Activated CD4-positive, alpha-beta T cell treated with anti-CD3 and anti-CD28 coated beads for 36 hours (primary cell): ENCODE results near the gene KDM4C. TPM values are rescaled to one million over a fixed set of nuclear protein-coding genes. Genes with fewer than 3 reads are reported as not detected.

ENCODE experiments used
- ATAC-seq: fragments of 200-7000 bp; cut with Tn5 transposase; one replicate; pipeline ENCODE4 v1.10.0; 2021; ENCODE audit warnings: mild to moderate bottlenecking, moderate library complexity
- CTCF ChIA-PET: fragments of 350-600 bp; sonication (Branson Sonifier 250); formaldehyde crosslinking; loops from one replicate; lab custom pipeline; 2021; ENCODE audit warnings: antibody characterized with exemption; lab: Charles Lee
- POLR2A ChIA-PET: fragments of 350-600 bp; sonication (Branson Sonifier 250); formaldehyde crosslinking; loops from one replicate; lab custom pipeline; 2021; ENCODE audit warnings: antibody characterized with exemption, inconsistent platforms; lab: Charles Lee
- DNase-seq: peaks from one replicate; pipeline ENCODE4 v3.0.0-alpha.2; 2020
- H3K27ac Mint-ChIP-seq: one replicate; pipeline ENCODE4 v1.8.0; 2021; ENCODE audit warnings: mixed read lengths
- H3K27me3 Mint-ChIP-seq: one replicate; pipeline ENCODE4 v1.8.0; 2021; ENCODE audit warnings: mixed read lengths
- H3K36me3 Mint-ChIP-seq: one replicate; pipeline ENCODE4 v1.8.0; 2021; ENCODE audit warnings: low read depth, mixed read lengths
- H3K4me1 Mint-ChIP-seq: one replicate; pipeline ENCODE4 v1.8.0; 2021; ENCODE audit warnings: mixed read lengths
- H3K4me3 Mint-ChIP-seq: one replicate; pipeline ENCODE4 v1.8.0; 2021; ENCODE audit warnings: mild to moderate bottlenecking, moderate library complexity, mixed read lengths
- H3K9me3 Mint-ChIP-seq: one replicate; pipeline ENCODE4 v1.8.0; 2021; ENCODE audit warnings: low read depth, mixed read lengths
- intact Hi-C, 2 experiments: fragments of 100-400 bp; cut with DNase I in 1 of 2; cut with micrococcal nuclease in 1 of 2; formaldehyde crosslinking; loops; one replicate each; pipeline versions ENCODE4 v1.14.2 to v1.15.1; 2022 to 2024; cut with DNase I, micrococcal nuclease
- total RNA-seq, 2 experiments: library from RNA; stranded (reverse); gene quantifications; one replicate each; pipeline ENCODE4 v1.2.3, GENCODE V29; 2021

Gene KDM4C
- total RNA-seq, 2 experiments from 2014 or later = 31.7 to 33.1 TPM

DNA sequence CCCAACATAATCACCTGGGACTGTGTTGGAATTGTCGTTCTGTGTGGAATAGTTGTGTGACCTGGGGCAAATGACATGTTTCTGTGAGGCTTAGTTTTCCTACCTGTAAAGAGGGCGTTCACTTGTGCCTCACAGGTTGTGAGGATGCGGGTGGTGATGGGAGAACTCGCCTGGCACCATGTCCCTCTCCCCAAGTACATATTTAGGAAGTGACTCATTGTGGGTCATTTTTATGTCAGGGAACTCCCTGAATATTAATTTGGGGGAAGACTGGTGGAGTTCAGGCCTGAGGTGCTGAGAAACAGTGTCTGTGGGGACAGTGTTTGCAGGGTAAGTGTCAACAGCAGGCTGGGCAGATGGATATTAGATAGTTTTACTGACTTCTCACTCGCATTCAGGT is 144.7 kb downstream of the KDM4C start:
- no peak for DNase-seq
- no peak overlapping the region for H3K4me3 Mint-ChIP-seq
- H3K4me1 Mint-ChIP-seq = peaks cover 35% of the 10 kb centered on the region
- H3K9me3 Mint-ChIP-seq = no peaks in the 10 kb centered on the region
- peak; percentile 36 for ATAC-seq
- intact Hi-C loops = loop anchor here in 1 of 2 experiments (10.0 kb wide), 1 partner anchor 632 kb away; no protein-coding TSS in a partner anchor
- H3K36me3 Mint-ChIP-seq = peaks cover 20% of the 10 kb centered on the region
- ChIA-PET CTCF (no interaction called here), POLR2A (no interaction called here)
- H3K27me3 Mint-ChIP-seq = no peaks in the 10 kb centered on the region
- no peak overlapping the region for H3K27ac Mint-ChIP-seq

DNA sequence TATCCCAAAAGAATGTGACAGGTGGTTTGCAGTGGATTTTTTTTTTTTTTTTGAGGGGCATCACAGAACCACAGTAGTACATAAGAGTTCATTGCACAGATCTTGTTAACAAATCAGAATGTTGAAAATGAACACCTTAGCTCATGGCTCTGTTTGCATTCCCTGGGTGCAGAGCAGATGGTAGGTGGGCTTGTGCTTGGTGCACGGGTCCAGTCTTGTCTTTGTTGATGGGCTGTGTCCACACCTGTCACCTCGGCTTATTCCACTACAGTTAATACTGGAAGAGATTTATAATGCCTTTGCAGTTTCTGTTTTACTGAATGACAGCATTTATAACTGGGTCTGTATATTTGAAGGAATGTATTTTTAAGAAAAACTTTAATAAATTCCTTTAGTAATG is 146.6 kb downstream of the KDM4C start:
- CTCF ChIA-PET = interaction anchor here (1.4 kb wide), 1 partner anchor 23 kb away, joined by 3 read pairs; no protein-coding TSS in a partner anchor
- Mint-ChIP-seq H3K27ac (no peak overlapping the region), H3K4me3 (no peak overlapping the region), H3K9me3 (no peaks in the 10 kb centered on the region), H3K4me1 (peaks cover 24% of the 10 kb centered on the region), H3K27me3 (no peaks in the 10 kb centered on the region), H3K36me3 (peaks cover 18% of the 10 kb centered on the region)
- ATAC-seq = no peak
- intact Hi-C loops = loop anchor here in 1 of 2 experiments (10.0 kb wide), 1 partner anchor 630 kb away; no protein-coding TSS in a partner anchor
- POLR2A ChIA-PET = no interaction called here
- DNase-seq = no peak

DNA sequence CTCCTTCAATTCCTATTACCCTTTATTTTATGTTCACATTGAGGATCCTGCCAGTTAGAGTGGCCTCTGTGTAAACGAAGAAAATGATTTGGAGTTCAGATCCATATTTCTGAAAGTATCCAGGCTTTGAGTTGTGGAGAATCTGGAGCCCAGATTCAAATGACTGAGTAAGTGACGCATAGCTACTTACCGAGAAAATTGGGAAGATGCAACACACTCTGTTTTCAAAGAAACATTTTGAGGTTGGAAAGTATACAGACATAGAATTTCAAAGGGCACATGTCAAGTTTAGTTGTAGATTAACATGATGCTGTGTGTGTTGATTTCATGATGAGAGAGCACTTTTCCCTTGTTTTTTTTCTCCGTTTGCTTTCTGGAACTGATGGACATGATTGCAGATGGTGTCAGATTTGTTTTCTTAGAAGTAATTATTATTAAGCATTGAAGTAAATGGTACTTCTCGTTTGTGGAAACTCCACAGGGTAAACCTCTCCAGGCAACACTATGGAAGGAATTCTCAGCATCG is 148.1 kb downstream of the KDM4C start:
- Mint-ChIP-seq H3K36me3 (peaks cover 15% of the 10 kb centered on the region), H3K9me3 (no peaks in the 10 kb centered on the region), H3K27me3 (no peaks in the 10 kb centered on the region), H3K27ac (no peak overlapping the region), H3K4me1 (peaks cover 15% of the 10 kb centered on the region), H3K4me3 (no peak overlapping the region)
- POLR2A ChIA-PET = no interaction called here
- ATAC-seq (no peak), DNase-seq (no peak)
- intact Hi-C loops = loop anchor here in 1 of 2 experiments (10.0 kb wide), 1 partner anchor 629 kb away; no protein-coding TSS in a partner anchor
- CTCF ChIA-PET = no interaction called here

DNA sequence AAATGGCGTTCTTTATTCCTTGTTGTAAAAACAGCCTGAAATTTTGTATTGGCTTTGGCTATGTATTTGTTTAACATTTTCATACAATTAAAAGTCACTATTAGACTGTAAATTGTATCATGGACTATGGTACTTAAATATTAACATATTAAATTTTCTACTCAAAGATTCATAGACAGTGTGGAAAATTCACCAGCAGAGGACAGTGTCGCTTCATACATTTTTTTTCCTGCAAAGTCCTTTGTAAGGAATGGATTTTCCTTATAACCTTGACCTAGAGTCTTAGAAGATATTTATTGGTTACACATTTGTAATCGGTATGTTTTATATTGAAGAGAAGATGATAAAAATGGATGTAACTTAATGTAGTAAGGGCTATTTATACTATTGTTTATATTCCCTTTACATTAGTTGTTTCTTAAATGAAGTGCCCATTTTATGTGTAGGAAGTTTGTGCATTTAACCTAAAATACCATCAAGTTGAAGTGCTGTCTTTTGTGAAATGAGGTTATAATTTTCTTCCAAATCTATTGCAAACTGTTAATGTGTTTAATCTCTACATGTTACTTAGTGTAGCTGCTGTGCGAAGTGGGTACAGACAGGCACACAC is 150.1 kb downstream of the KDM4C start:
- intact Hi-C loops = loop anchor here in 1 of 2 experiments (10.0 kb wide), 1 partner anchor 627 kb away; no protein-coding TSS in a partner anchor
- H3K27ac Mint-ChIP-seq = no peak overlapping the region

DNA sequence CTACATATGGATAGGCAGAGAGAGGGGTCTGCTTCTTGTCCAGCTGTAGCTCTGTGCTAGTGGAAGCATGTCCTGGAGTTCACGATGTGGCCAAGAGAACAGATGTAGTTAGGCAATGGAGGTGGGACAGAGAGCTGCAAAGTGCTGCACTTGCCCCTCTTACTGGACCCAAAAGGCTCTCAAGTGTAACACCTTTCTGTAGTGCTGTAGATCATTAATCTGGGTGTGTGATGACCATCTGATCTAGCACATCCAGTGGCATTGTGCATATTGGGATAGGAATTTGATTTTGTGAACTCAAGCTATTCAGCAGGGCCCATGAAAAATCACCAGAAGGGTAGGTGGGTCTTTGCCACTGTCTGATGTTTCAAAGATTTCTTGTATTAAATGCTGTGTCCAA is 151.4 kb downstream of the KDM4C start:
- no peaks in the 10 kb centered on the region for H3K9me3 Mint-ChIP-seq
- no peak overlapping the region for H3K4me3 Mint-ChIP-seq
- ChIA-PET CTCF (interaction anchor here (0.5 to 1.2 kb wide), 3 partner anchors 18 to 82 kb away, joined by 3 to 5 read pairs (median 3); no protein-coding TSS in a partner anchor), POLR2A (no interaction called here)
- no peaks in the 10 kb centered on the region for H3K27me3 Mint-ChIP-seq
- peaks cover 4% of the 10 kb centered on the region for H3K4me1 Mint-ChIP-seq
- no peak for DNase-seq
- intact Hi-C loops = loop anchor here in 1 of 2 experiments (10.0 kb wide), 1 partner anchor 626 kb away; no protein-coding TSS in a partner anchor
- ATAC-seq = no peak
- H3K27ac Mint-ChIP-seq = no peak overlapping the region
- H3K36me3 Mint-ChIP-seq = peaks cover 5% of the 10 kb centered on the region

More for the DNA sequence above, 150.1 kb downstream of the KDM4C start:
- Mint-ChIP-seq H3K4me3 (no peak overlapping the region), H3K9me3 (no peaks in the 10 kb centered on the region), H3K36me3 (peaks cover 3% of the 10 kb centered on the region), H3K27me3 (no peaks in the 10 kb centered on the region), H3K4me1 (peaks cover 4% of the 10 kb centered on the region)
- DNase-seq (no peak), ATAC-seq (no peak)
- ChIA-PET POLR2A (no interaction called here), CTCF (interaction anchor here (0.7 kb wide), 1 partner anchor 126 kb away, joined by 3 read pairs; no protein-coding TSS in a partner anchor)

DNA sequence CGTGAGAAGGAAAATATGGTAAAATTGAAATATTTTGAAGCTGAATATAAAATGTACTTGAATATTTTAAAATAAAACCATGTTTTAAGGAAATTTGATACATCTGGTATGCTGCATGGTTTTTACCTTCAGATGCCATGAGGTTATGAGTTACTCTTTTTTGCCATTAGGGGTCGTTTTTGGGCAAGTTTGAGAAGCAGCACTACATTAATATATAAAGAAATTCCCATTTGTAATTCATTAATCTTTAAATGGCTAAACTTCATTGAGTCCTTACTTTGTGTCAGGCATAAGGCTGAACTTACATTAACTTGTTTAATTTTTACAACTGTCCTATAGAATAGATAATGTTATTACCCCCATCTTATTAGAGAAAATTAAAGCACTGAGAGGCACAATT is 152.3 kb downstream of the KDM4C start:
- Mint-ChIP-seq H3K36me3 (peaks cover 2% of the 10 kb centered on the region), H3K4me3 (no peak overlapping the region), H3K27ac (no peak overlapping the region), H3K27me3 (no peaks in the 10 kb centered on the region), H3K4me1 (peaks cover 4% of the 10 kb centered on the region), H3K9me3 (no peaks in the 10 kb centered on the region)
- DNase-seq = no peak
- no peak for ATAC-seq
- POLR2A ChIA-PET = no interaction called here
- CTCF ChIA-PET = interaction anchor here (0.7 kb wide), 1 partner anchor 42 kb away, joined by 3 read pairs; no protein-coding TSS in a partner anchor
- intact Hi-C loops = no loop called here

DNA sequence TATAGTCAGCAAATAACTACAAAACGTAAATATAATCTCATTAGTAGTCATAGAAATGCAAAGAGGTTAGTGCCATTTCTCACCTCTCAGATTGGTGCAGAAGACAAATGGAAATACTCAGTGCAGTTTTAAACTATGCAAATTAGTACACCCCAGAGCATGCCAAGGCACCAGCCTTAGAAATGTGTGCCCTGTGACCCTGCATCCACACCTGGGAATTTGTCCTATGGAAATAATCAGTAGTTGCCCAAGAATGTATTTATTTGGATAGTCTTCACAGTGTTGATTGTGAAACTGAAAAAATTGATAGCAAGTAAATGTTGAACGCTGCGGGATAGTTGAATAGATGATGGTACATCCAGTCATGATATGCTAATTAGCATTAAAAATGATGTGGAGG is 152.7 kb downstream of the KDM4C start:
- peaks cover 2% of the 10 kb centered on the region for H3K36me3 Mint-ChIP-seq
- H3K4me1 Mint-ChIP-seq = peaks cover 4% of the 10 kb centered on the region
- intact Hi-C loops = no loop called here
- H3K4me3 Mint-ChIP-seq = no peak overlapping the region
- no peak for DNase-seq
- no peaks in the 10 kb centered on the region for H3K9me3 Mint-ChIP-seq
- CTCF ChIA-PET = interaction anchor here (0.7 kb wide), 1 partner anchor 41 kb away, joined by 3 read pairs; no protein-coding TSS in a partner anchor
- no peak for ATAC-seq
- H3K27me3 Mint-ChIP-seq = no peaks in the 10 kb centered on the region
- POLR2A ChIA-PET = no interaction called here
- H3K27ac Mint-ChIP-seq = no peak overlapping the region

DNA sequence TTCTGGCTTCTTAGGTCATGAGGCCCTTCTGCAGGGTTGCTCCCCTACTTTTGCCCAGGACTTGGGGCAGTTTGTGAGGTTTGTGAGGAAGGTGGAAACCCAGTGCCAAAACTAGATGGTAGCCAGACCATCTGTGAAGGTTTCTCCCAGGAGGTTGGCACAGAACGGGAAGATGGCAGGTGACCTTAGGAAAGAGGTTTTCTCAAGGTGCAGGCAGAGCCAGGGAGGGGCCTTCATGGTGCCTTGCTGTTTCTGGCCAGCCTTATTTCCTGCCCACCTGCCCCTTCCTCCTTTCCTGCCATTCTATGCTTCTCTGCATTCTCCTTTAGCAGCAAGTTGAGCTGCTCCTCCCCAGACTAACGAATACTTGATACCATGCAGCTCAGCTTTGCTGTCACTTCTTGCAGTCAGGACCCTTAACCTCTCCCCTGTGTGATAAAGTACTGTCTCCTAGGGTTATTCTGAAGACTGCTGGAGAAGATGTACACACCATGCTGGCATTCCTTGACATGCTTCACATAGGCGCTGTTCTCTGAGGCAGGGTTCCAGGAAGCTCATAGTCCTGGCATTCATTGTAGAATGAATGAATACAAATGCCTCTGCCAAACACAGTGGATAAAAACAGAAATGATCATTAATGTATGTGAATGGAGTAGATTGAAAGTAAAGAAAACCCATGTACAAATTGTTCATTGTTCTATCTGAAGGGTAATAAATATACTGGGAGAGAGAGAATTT is 154.3 kb downstream of the KDM4C start:
- no peak overlapping the region for H3K27ac Mint-ChIP-seq
- no peaks in the 10 kb centered on the region for H3K27me3 Mint-ChIP-seq
- H3K36me3 Mint-ChIP-seq = peaks cover 6% of the 10 kb centered on the region
- DNase-seq = no peak
- intact Hi-C loops = no loop called here
- H3K4me3 Mint-ChIP-seq = no peak overlapping the region
- H3K9me3 Mint-ChIP-seq = no peaks in the 10 kb centered on the region
- no peak for ATAC-seq
- peaks cover 12% of the 10 kb centered on the region for H3K4me1 Mint-ChIP-seq
- CTCF ChIA-PET = interaction anchor here (1.2 kb wide), 1 partner anchor 21 kb away, joined by 3 read pairs; no protein-coding TSS in a partner anchor
- POLR2A ChIA-PET = no interaction called here

DNA sequence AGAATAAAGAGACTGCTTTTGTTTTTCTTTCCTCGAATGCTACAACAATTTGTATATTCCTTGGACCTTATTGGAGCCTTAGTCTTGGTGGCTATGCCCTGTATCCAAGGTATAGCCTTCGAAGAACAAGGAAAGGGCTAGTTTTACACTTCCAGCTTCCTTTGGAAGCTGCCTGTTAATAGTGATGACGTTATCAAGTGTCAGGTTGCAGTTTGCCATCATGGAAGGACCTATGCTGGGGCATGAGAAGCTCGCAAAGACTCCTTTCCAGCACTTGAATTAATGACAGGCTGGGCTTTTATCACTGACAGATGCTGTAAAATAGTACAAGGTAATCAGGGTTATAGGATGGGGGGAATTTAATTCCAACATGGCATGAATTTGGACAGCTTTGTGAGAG is 157.9 kb downstream of the KDM4C start:
- Mint-ChIP-seq H3K4me3 (no peak overlapping the region), H3K9me3 (peaks cover 5% of the 10 kb centered on the region), H3K27me3 (no peaks in the 10 kb centered on the region), H3K36me3 (peaks cover 21% of the 10 kb centered on the region), H3K4me1 (peaks cover 23% of the 10 kb centered on the region), H3K27ac (peak overlapping the region; percentile 48)
- ATAC-seq = no peak
- ChIA-PET POLR2A (no interaction called here), CTCF (interaction anchor here (0.6 kb wide), 1 partner anchor 276 kb away, joined by 3 read pairs; no protein-coding TSS in a partner anchor)
- intact Hi-C loops = loop anchor here in 1 of 2 experiments (5.0 kb wide), 1 partner anchor 97 kb away; no protein-coding TSS in a partner anchor
- no peak for DNase-seq

DNA sequence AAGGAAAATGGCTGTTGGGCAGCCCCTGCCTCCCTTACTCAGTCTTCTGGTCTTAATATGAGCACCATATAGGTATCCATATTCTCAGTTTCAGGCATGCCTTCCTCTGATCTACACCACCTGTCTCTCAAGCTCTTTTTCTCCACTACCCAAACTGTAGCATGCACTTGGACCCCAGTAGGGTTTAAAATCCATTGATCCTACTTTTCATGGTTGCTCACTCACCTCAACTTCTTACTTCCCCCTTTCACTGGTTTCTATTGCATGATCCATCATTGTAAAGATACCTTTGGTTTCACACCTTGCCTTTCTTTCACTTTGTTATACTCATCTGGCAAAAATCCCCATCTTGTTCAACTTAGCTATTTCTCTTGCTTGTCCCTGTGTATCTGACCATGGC is 159.4 kb downstream of the KDM4C start:
- H3K27ac Mint-ChIP-seq = no peak overlapping the region
- ChIA-PET CTCF (no interaction called here), POLR2A (no interaction called here)
- peaks cover 5% of the 10 kb centered on the region for H3K9me3 Mint-ChIP-seq
- H3K27me3 Mint-ChIP-seq = no peaks in the 10 kb centered on the region
- peaks cover 31% of the 10 kb centered on the region for H3K4me1 Mint-ChIP-seq
- intact Hi-C loops = loop anchor here in 1 of 2 experiments (5.0 kb wide), 1 partner anchor 95 kb away; no protein-coding TSS in a partner anchor
- peak; percentile 64 for ATAC-seq
- no peak for DNase-seq
- peaks cover 30% of the 10 kb centered on the region for H3K36me3 Mint-ChIP-seq
- H3K4me3 Mint-ChIP-seq = no peak overlapping the region

DNA sequence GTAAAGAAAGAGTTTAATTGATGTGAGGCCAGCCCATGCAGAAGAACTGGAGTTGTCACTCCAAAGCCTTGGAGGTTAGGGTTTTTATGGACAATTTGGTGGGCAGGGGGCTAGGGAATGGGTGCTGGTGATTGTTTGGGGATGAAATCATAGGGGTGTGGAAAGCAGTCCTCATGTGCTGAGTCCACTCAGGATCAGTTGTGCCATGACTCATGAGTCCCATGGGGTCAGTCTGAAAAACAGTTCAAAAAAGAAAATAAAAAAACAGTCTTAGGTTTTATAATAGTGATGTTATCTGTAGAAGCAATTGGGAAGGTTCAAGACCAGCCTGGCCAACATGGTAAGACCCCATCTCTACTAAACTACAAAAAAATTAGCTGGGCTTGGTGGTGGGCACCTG is 162.3 kb downstream of the KDM4C start:
- H3K36me3 Mint-ChIP-seq = peaks cover 36% of the 10 kb centered on the region
- peaks cover 5% of the 10 kb centered on the region for H3K9me3 Mint-ChIP-seq
- H3K27me3 Mint-ChIP-seq = no peaks in the 10 kb centered on the region
- intact Hi-C loops = no loop called here
- H3K27ac Mint-ChIP-seq = no peak overlapping the region
- DNase-seq (no peak), ATAC-seq (no peak)
- peaks cover 46% of the 10 kb centered on the region for H3K4me1 Mint-ChIP-seq
- POLR2A ChIA-PET = no interaction called here
- CTCF ChIA-PET = interaction anchor here (0.8 kb wide), 1 partner anchor 37 kb away, joined by 5 read pairs; no protein-coding TSS in a partner anchor
- no peak overlapping the region for H3K4me3 Mint-ChIP-seq
